Gastrocnemius medialis (tissue), 4 donors: ENCODE results near the gene CELF4. TPM values are rescaled to one million over a fixed set of nuclear protein-coding genes. Genes with fewer than 3 reads are reported as not detected.

Source experiments
- ATAC-seq, 2 donors: fragments of 150-250 bp; one replicate each; pipeline ENCODE4 v1.9.1; 2016
- DNase-seq, 2 donors: peaks; one replicate each; pipeline ENCODE4 v3.0.0-alpha.2; 2019
- H3K27ac ChIP-seq, 4 donors: fragments of 200-600 bp; sonication (generic); 1 replicate in 1 of 4; 2 replicates in 3 of 4; pipeline ENCODE4 v1.5.1; 2016 to 2018; ENCODE audit warnings: mild to moderate bottlenecking in 2 of 4, moderate library complexity in 1 of 4
- H3K27me3 ChIP-seq, 3 donors: fragments of 200-600 bp; sonication (generic) in 2 of 3; 1 replicate in 1 of 3; 2 replicates in 2 of 3; pipeline versions ENCODE4 v1.5.1 to v1.6.0; 2016 to 2019; ENCODE audit warnings: mild to moderate bottlenecking in 1 of 3, moderate library complexity in 1 of 3
- H3K36me3 ChIP-seq, 2 donors: fragments of 200-600 bp; sonication (generic) in 1 of 2; one replicate each; pipeline ENCODE4 v1.5.1; 2017 to 2018
- H3K4me1 ChIP-seq, 2 donors: fragments of 200-600 bp; sonication (generic) in 1 of 2; one replicate each; pipeline ENCODE4 v1.5.1; 2016 to 2017; ENCODE audit warnings: mild to moderate bottlenecking in 2 of 2
- H3K4me3 ChIP-seq, 4 donors: fragments of 200-600 bp; sonication (generic) in 3 of 4; 1 replicate in 1 of 4; 2 replicates in 3 of 4; pipeline ENCODE4 v1.5.1; 2016 to 2019; ENCODE audit warnings: mild to moderate bottlenecking in 2 of 4
- H3K9me3 ChIP-seq, 3 donors: fragments of 200-600 bp; sonication (generic) in 2 of 3; 1 replicate in 1 of 3; 2 replicates in 2 of 3; pipeline ENCODE4 v1.5.1; 2016 to 2019
- POLR2A ChIP-seq, 2 donors: fragments of 450-650 bp; IDR thresholded peaks; one replicate each; pipeline ENCODE4 v1.6.1; 2017; ENCODE audit warnings: antibody characterized with exemption in 2 of 2, mild to moderate bottlenecking in 2 of 2, moderate library complexity in 2 of 2
- in situ Hi-C, 4 donors: fragments of 200-750 bp; cut with MboI; loops; one replicate each; pipeline versions ENCODE4 v1.15.0 to v1.8.0; 2017; ENCODE audit warnings: low sequenced_read_pairs in 4 of 4
- intact Hi-C: fragments of 100-400 bp; cut with DNase I; formaldehyde crosslinking; loops from one replicate; pipeline ENCODE4 v1.15.1; 2023; ENCODE audit warnings: low total_unique reads
- total RNA-seq, 4 donors: library from RNA; depleted of rRNA; stranded (reverse); fragments of >200 nt; gene quantifications; one replicate each; pipeline versions ENCODE4 v1.1.0 to v1.2.3, GENCODE V29; 2016
- TF ChIP-seq, protein P1 (sequence below), 5 experiments: fragments of 450-650 bp in 3 of 5; fragments of 200-600 bp in 2 of 5; sonication (generic) in 2 of 5; IDR thresholded peaks in 4 of 5; conservative IDR thresholded peaks in 1 of 5; 1 replicate in 4 of 5; 2 replicates in 1 of 5; pipeline ENCODE4 v1.5.1; 2016 to 2019; ENCODE audit warnings: antibody characterized with exemption in 5 of 5, mild to moderate bottlenecking in 3 of 5, moderate library complexity in 3 of 5

CELF4 gene
- total RNA-seq, 4 donors from 2014 or later: not detected

- intact Hi-C loops (no loop called here), in situ Hi-C loops (no loop called here)
- Histone ChIP-seq H3K36me3 (no peaks in the 10 kb centered on the region), H3K27ac (no peak overlapping the region), H3K27me3 (peaks cover 26 to 30% (median 27%) of the 10 kb centered on the region in 3 donors), H3K4me3 (no peak overlapping the region), H3K9me3 (no peaks in the 10 kb centered on the region), H3K4me1 (peaks cover 0 to 4% of the 10 kb centered on the region in 2 donors)
- DNase-seq (no peak), ATAC-seq (no peak)
- TF ChIP-seq, protein P1, sequence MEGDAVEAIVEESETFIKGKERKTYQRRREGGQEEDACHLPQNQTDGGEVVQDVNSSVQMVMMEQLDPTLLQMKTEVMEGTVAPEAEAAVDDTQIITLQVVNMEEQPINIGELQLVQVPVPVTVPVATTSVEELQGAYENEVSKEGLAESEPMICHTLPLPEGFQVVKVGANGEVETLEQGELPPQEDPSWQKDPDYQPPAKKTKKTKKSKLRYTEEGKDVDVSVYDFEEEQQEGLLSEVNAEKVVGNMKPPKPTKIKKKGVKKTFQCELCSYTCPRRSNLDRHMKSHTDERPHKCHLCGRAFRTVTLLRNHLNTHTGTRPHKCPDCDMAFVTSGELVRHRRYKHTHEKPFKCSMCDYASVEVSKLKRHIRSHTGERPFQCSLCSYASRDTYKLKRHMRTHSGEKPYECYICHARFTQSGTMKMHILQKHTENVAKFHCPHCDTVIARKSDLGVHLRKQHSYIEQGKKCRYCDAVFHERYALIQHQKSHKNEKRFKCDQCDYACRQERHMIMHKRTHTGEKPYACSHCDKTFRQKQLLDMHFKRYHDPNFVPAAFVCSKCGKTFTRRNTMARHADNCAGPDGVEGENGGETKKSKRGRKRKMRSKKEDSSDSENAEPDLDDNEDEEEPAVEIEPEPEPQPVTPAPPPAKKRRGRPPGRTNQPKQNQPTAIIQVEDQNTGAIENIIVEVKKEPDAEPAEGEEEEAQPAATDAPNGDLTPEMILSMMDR (IDR thresholded peaks at IDR 0.05 in 4 of 5, conservative IDR thresholded peaks at IDR 0.05 in 1 of 5): no peak
- no peak for TF ChIP-seq POLR2A (IDR thresholded peaks at IDR 0.05)
Measured at GRCh38 chr18:37252854-37253393, 312.7 kb downstream of the CELF4 start.

DNA sequence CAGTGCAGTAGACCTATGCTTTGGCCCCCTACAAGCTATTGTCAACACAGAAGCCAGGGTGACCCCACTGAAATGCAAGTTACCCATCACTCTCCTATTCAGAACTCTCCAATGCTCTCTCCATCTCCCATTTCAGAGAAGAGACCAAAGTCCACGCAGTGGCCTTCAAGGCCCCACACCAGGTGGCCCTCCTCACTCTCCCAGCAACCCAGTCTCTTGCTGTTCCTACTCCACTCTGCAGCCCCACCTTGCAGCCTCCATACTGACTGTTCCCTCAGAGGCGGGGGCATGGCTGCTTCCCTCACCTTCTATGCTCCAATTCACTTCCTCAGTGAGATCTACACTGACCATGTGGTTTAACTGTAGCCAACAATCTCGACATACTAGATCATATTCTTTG, 313.3 kb downstream of the CELF4 start:
- H3K9me3 ChIP-seq: no peaks in the 10 kb centered on the region
- DNase-seq (no peak), ATAC-seq (no peak)
- H3K27ac ChIP-seq: no peak overlapping the region
- H3K27me3 ChIP-seq: peaks cover 24 to 26% (median 25%) of the 10 kb centered on the region in 3 donors
- peaks cover 0 to 4% of the 10 kb centered on the region in 2 donors for H3K4me1 ChIP-seq
- no peaks in the 10 kb centered on the region for H3K36me3 ChIP-seq
- in situ Hi-C loops (no loop called here), intact Hi-C loops (no loop called here)
- H3K4me3 ChIP-seq: no peak overlapping the region
- TF ChIP-seq, protein P1 (IDR thresholded peaks at IDR 0.05 in 4 of 5, conservative IDR thresholded peaks at IDR 0.05 in 1 of 5): no peak
- no peak for TF ChIP-seq POLR2A (IDR thresholded peaks at IDR 0.05)

- DNase-seq (no peak), ATAC-seq (no peak)
- TF ChIP-seq, protein P1 (IDR thresholded peaks at IDR 0.05 in 4 of 5, conservative IDR thresholded peaks at IDR 0.05 in 1 of 5): no peak
- TF ChIP-seq POLR2A (IDR thresholded peaks at IDR 0.05): no peak
- in situ Hi-C loops (no loop called here), intact Hi-C loops (no loop called here)
- Histone ChIP-seq H3K4me3 (no peak overlapping the region), H3K27ac (no peak overlapping the region), H3K36me3 (no peaks in the 10 kb centered on the region), H3K27me3 (peaks cover 21 to 24% (median 21%) of the 10 kb centered on the region in 3 donors), H3K4me1 (peaks cover 0 to 4% of the 10 kb centered on the region in 2 donors), H3K9me3 (no peaks in the 10 kb centered on the region)
Measured at GRCh38 chr18:37251679-37252078, 313.9 kb downstream of the CELF4 start.

DNA sequence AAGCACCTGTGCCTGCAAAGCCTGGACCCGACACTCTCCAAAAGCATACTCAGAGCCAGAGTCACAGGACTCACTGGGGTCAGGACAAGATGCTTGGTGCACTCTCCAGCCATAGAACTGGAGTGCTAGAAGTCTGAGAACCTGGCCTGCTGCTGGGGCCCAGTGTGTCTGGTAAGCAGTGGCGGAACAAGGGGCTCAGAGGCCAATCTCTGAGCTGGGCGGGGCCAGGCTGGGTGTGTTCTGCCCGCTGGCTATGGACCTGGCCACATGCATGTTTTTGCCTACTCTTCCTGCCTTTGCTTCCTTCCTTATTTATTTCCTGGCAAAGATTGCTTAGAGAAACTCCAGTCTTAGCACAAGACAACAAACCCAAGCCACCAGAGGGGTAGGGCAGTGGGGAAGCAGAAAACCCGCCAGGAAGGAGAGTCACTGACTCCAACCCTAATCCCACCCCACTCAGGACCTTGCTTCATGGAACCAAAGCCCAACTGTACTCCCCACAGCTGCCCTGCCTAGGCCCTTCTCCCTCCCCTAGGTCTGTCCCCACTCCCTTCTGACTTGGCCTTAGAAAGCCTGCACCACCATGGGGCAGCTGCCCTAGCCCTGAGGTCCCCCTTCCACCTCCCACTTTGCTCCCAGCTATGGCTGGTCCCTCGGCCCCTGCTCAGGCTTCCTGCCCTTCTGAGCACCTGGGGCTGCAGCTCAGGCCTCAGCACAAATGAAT, 315.5 kb downstream of the CELF4 start:
- no peak for DNase-seq
- in situ Hi-C loops: no loop called here
- Histone ChIP-seq H3K4me1 (peaks cover 0 to 4% of the 10 kb centered on the region in 2 donors), H3K36me3 (no peaks in the 10 kb centered on the region), H3K27me3 (peaks cover 11 to 16% (median 11%) of the 10 kb centered on the region in 3 donors), H3K9me3 (no peaks in the 10 kb centered on the region), H3K27ac (no peak overlapping the region), H3K4me3 (no peak overlapping the region)
- ATAC-seq: no peak
- TF ChIP-seq, protein P1 (IDR thresholded peaks at IDR 0.05 in 4 of 5, conservative IDR thresholded peaks at IDR 0.05 in 1 of 5): no peak
- TF ChIP-seq POLR2A (IDR thresholded peaks at IDR 0.05): no peak
- intact Hi-C loops: no loop called here
